Adipocyte (in vitro differentiated cells): ENCODE data around the gene CDKN1B.

Experiments used
- DNase-seq: peaks from one replicate; pipeline ENCODE4 v3.0.0-alpha.2; 2015; ENCODE audit warnings: low read depth
- H3K27me3 ChIP-seq: replicated peaks from 2 replicates; pipeline ENCODE4 v1.7.0; 2013; ENCODE audit warnings: mild to moderate bottlenecking, low read length, moderate library complexity; ENCODE audit not compliant: control insufficient read depth, insufficient read depth
- H3K36me3 ChIP-seq: 2 replicates; pipeline ENCODE4 v1.7.0; 2013; ENCODE audit warnings: low read length, mild to moderate bottlenecking, moderate library complexity; ENCODE audit not compliant: control insufficient read depth, insufficient read depth, severe bottlenecking
- H3K4me1 ChIP-seq: 2 replicates; pipeline ENCODE4 v1.7.0; 2013; ENCODE audit warnings: mild to moderate bottlenecking, low read length, moderate library complexity; ENCODE audit not compliant: control insufficient read depth, insufficient read depth
- H3K4me3 ChIP-seq: 2 replicates; pipeline ENCODE4 v1.7.0; 2013; ENCODE audit warnings: mild to moderate bottlenecking, low read length, moderate library complexity
- H3K9ac ChIP-seq: 2 replicates; pipeline ENCODE4 v1.7.0; 2013; ENCODE audit warnings: mild to moderate bottlenecking, low read length, moderate library complexity
- H3K9me3 ChIP-seq: 2 replicates; pipeline ENCODE4 v1.7.0; 2013; ENCODE audit warnings: mild to moderate bottlenecking, low read length, moderate library complexity; ENCODE audit not compliant: control insufficient read depth

CDKN1B gene

GRCh38 chr12:12684375-12685106, 32.6 kb upstream of the CDKN1B start:
- H3K36me3 ChIP-seq: no peaks in the 10 kb centered on the region
- H3K27me3 ChIP-seq: no peaks in the 10 kb centered on the region
- H3K4me3 ChIP-seq: no peak overlapping the region
- no peaks in the 10 kb centered on the region for H3K9me3 ChIP-seq
- no peak overlapping the region for H3K9ac ChIP-seq
- DNase-seq: peak; percentile 61
- H3K4me1 ChIP-seq: peaks cover 23% of the 10 kb centered on the region

- no peaks in the 10 kb centered on the region for H3K9me3 ChIP-seq
- no peak overlapping the region for H3K4me3 ChIP-seq
- H3K9ac ChIP-seq: no peak overlapping the region
- DNase-seq: no peak
- H3K27me3 ChIP-seq: no peaks in the 10 kb centered on the region
- H3K36me3 ChIP-seq: no peaks in the 10 kb centered on the region
- H3K4me1 ChIP-seq: peaks cover 23% of the 10 kb centered on the region
Measured at GRCh38 chr12:12685305-12685704, 31.9 kb upstream of the CDKN1B start.

- no peak overlapping the region for H3K4me3 ChIP-seq
Measured at GRCh38 chr12:12686472-12686871, 30.7 kb upstream of the CDKN1B start.

DNA sequence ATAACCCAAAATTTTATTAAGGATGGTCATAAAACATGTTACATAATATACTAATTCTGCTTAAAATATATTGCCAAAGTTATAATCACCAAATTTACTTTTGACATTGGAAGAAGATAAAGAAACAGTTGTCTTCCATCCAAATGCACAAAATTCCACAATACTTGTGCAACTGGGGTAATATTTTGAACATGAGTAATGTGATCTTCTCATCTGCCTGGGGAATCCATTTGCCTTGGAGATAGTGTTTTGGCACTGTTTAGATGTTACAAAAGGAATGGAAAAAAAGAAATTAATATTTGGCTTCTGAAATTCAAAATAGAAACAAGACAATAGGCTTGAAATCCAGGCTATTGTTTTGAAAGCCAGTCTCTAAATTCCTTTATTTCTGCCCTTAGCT, 30.2 kb upstream of the CDKN1B start:
- DNase-seq: peak; percentile 41
- H3K4me3 ChIP-seq: peak overlapping the region; percentile 45

More at GRCh38 chr12:12686472-12686871, 30.7 kb upstream of the CDKN1B start:
- H3K9me3 ChIP-seq: no peaks in the 10 kb centered on the region
- H3K4me1 ChIP-seq: peaks cover 23% of the 10 kb centered on the region
- no peaks in the 10 kb centered on the region for H3K36me3 ChIP-seq
- no peak overlapping the region for H3K9ac ChIP-seq
- H3K27me3 ChIP-seq: no peaks in the 10 kb centered on the region
- no peak for DNase-seq

GRCh38 chr12:12689647-12690300, 27.4 kb upstream of the CDKN1B start:
- Histone ChIP-seq H3K4me3 (no peak overlapping the region), H3K4me1 (peaks cover 15% of the 10 kb centered on the region), H3K9me3 (no peaks in the 10 kb centered on the region), H3K27me3 (no peaks in the 10 kb centered on the region), H3K9ac (no peak overlapping the region), H3K36me3 (no peaks in the 10 kb centered on the region)
- DNase-seq: no peak

More for the DNA sequence above, 30.2 kb upstream of the CDKN1B start:
- no peaks in the 10 kb centered on the region for H3K9me3 ChIP-seq
- peak overlapping the region; percentile 39 for H3K9ac ChIP-seq
- H3K4me1 ChIP-seq: peaks cover 23% of the 10 kb centered on the region
- no peaks in the 10 kb centered on the region for H3K27me3 ChIP-seq
- no peaks in the 10 kb centered on the region for H3K36me3 ChIP-seq

DNA sequence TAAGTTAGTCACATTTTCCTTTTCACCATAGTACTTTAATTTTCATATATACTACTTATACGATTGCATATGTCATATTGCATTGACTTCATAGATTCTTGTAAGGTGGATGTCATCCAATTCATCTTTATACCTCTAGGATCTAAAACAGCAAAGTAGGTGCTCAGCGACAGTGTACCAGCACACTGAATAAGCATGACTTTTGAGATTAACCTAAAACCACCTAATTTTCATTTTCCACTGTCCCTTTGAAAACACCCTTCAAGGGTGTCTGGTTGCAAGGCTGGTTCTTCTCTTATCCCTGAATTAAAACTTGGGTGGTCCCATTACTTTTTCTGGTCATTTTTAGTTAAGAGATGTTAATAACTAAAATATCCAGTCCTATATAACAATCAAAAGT, 25.6 kb upstream of the CDKN1B start:
- Histone ChIP-seq H3K4me3 (no peak overlapping the region), H3K4me1 (peaks cover 17% of the 10 kb centered on the region)

GRCh38 chr12:12693111-12693671, 24.0 kb upstream of the CDKN1B start:
- no peaks in the 10 kb centered on the region for H3K36me3 ChIP-seq
- no peaks in the 10 kb centered on the region for H3K27me3 ChIP-seq
- peaks cover 16% of the 10 kb centered on the region for H3K4me1 ChIP-seq
- DNase-seq: no peak
- H3K9ac ChIP-seq: no peak overlapping the region
- H3K9me3 ChIP-seq: no peaks in the 10 kb centered on the region
- no peak overlapping the region for H3K4me3 ChIP-seq

More for the DNA sequence above, 25.6 kb upstream of the CDKN1B start:
- Histone ChIP-seq H3K27me3 (no peaks in the 10 kb centered on the region), H3K9ac (no peak overlapping the region), H3K9me3 (no peaks in the 10 kb centered on the region), H3K36me3 (no peaks in the 10 kb centered on the region)
- DNase-seq: no peak

GRCh38 chr12:12696562-12697383, 20.4 kb upstream of the CDKN1B start:
- H3K27me3 ChIP-seq: no peaks in the 10 kb centered on the region

DNA sequence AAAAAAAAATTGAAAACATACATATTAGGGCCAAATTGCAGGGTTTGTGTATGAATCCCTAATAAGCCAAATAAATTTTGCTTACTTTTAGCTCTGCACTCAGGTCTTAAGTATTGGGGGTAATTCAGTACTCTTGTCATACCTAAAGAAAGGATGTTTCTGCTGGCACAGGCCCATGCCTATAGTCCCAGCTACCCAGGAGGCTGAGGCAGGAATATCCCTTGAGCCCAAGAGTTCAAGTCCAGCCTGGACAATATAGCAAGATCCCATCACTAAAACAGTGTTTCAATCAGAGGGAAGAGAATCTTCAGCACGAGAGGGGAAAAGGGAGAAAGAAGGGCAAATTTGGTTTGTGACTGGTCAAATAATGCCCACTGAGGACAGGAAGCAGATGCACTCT, 17.8 kb upstream of the CDKN1B start:
- H3K4me3 ChIP-seq: no peak overlapping the region

More at GRCh38 chr12:12696562-12697383, 20.4 kb upstream of the CDKN1B start:
- peak; percentile 97 for DNase-seq
- H3K4me3 ChIP-seq: peak overlapping the region; percentile 94
- H3K9me3 ChIP-seq: no peaks in the 10 kb centered on the region
- no peaks in the 10 kb centered on the region for H3K36me3 ChIP-seq
- peak overlapping the region; percentile 98 for H3K9ac ChIP-seq
- peaks cover 17% of the 10 kb centered on the region for H3K4me1 ChIP-seq

GRCh38 chr12:12700254-12700653, 16.9 kb upstream of the CDKN1B start:
- Histone ChIP-seq H3K4me3 (no peak overlapping the region), H3K27me3 (no peaks in the 10 kb centered on the region), H3K9me3 (no peaks in the 10 kb centered on the region), H3K9ac (no peak overlapping the region), H3K4me1 (peaks cover 24% of the 10 kb centered on the region), H3K36me3 (no peaks in the 10 kb centered on the region)
- DNase-seq: no peak

More for the DNA sequence above, 17.8 kb upstream of the CDKN1B start:
- H3K9ac ChIP-seq: no peak overlapping the region
- no peaks in the 10 kb centered on the region for H3K36me3 ChIP-seq
- H3K4me1 ChIP-seq: peaks cover 22% of the 10 kb centered on the region
- H3K27me3 ChIP-seq: no peaks in the 10 kb centered on the region
- H3K9me3 ChIP-seq: no peaks in the 10 kb centered on the region
- DNase-seq: no peak

DNA sequence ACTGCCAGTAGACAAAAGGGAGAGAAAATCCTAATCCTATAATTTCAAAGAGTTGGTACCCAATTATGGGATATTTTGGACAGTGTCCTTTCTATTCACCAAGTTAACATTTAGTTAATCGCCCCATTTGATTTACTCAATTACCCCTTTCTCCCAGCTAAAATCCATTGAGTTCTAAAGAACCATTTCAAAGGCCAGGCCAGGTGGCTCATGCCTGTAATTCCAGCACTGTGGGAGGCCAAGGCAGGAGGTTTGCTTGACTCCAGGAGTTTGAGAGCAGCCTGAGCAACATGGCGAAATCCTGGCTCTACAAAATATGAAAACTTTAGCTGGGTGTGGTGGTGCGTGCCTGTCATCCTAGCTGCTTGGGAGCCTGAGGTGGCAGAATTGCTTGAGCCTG, 15.7 kb upstream of the CDKN1B start:
- Histone ChIP-seq H3K36me3 (no peaks in the 10 kb centered on the region), H3K9ac (no peak overlapping the region), H3K4me3 (no peak overlapping the region), H3K9me3 (no peaks in the 10 kb centered on the region), H3K4me1 (peaks cover 19% of the 10 kb centered on the region), H3K27me3 (no peaks in the 10 kb centered on the region)
- DNase-seq: no peak
